K562 (cell line): ENCODE data around the gene MBNL2.

Experiments used
- MCM3 ChIP-seq: fragments of 450-650 bp; IDR thresholded peaks from 2 replicates; pipeline ENCODE4 v1.6.1; 2016
- SP1 ChIP-seq: sonication (generic); formaldehyde crosslinking; IDR thresholded peaks from 2 replicates; pipeline ENCODE4 v1.8.1; 2022; ENCODE audit warnings: mild to moderate bottlenecking, missing genetic modification reagents
- TF ChIP-seq, protein P1 (sequence below), 3 experiments: IDR thresholded peaks in 2 of 3; conservative IDR thresholded peaks in 1 of 3; 2 replicates each; pipeline ENCODE4 v1.5.1; 2011 to 2012; ENCODE audit warnings: low read length in 3 of 3, mild to moderate bottlenecking in 3 of 3, control low read depth in 2 of 3, improper control_type of control experiment in 1 of 3, inconsistent platforms in 1 of 3, low read depth in 1 of 3, mixed read lengths in 1 of 3, moderate library complexity in 1 of 3; ENCODE audit not compliant: insufficient read depth in 2 of 3
- TF ChIP-seq, protein P2 (sequence below): sonication (generic); formaldehyde crosslinking; IDR thresholded peaks from 2 replicates; pipeline ENCODE4 v1.8.1; 2023; ENCODE audit warnings: mild to moderate bottlenecking, missing genetic modification reagents

DNA sequence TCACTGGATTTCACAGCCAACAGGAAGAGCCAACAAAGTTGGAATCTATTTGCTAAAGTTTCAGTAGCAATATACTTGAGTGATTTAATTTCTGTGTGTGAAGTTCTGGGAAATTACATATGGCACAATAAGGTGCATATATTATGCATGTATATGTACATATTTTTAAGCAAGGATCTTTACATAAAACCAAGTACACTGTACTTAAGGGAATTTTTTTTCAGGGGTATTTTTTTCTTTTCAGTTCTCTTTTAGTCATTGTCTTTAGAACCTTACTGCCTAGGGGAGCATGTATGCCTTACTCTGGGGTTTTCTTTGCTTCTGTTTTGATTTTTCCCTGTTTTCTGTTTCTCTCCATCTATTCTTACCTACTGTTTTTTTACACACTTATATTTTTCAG lies 219.2 kb downstream of the MBNL2 start:
- TF ChIP-seq, protein P1, sequence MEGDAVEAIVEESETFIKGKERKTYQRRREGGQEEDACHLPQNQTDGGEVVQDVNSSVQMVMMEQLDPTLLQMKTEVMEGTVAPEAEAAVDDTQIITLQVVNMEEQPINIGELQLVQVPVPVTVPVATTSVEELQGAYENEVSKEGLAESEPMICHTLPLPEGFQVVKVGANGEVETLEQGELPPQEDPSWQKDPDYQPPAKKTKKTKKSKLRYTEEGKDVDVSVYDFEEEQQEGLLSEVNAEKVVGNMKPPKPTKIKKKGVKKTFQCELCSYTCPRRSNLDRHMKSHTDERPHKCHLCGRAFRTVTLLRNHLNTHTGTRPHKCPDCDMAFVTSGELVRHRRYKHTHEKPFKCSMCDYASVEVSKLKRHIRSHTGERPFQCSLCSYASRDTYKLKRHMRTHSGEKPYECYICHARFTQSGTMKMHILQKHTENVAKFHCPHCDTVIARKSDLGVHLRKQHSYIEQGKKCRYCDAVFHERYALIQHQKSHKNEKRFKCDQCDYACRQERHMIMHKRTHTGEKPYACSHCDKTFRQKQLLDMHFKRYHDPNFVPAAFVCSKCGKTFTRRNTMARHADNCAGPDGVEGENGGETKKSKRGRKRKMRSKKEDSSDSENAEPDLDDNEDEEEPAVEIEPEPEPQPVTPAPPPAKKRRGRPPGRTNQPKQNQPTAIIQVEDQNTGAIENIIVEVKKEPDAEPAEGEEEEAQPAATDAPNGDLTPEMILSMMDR (IDR thresholded peaks at IDR 0.05 in 2 of 3, conservative IDR thresholded peaks at IDR 0.05 in 1 of 3; ENCODE audit: insufficient read depth in 2 of 3, low read depth in 1 of 3, low read length in 3 of 3), result no peak
- no peak for TF ChIP-seq SP1 (CRISPR knock-in tag)
- TF ChIP-seq MCM3, result no peak
- TF ChIP-seq, protein P2, sequence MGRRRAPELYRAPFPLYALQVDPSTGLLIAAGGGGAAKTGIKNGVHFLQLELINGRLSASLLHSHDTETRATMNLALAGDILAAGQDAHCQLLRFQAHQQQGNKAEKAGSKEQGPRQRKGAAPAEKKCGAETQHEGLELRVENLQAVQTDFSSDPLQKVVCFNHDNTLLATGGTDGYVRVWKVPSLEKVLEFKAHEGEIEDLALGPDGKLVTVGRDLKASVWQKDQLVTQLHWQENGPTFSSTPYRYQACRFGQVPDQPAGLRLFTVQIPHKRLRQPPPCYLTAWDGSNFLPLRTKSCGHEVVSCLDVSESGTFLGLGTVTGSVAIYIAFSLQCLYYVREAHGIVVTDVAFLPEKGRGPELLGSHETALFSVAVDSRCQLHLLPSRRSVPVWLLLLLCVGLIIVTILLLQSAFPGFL (CRISPR knock-in tag), result no peak
